GM12878 (cell line): Measurements from ENCODE around the gene RECQL5. TPM values are rescaled to one million over a fixed set of nuclear protein-coding genes. Genes with fewer than 3 reads are reported as not detected.

Experiments
- ATAC-seq: fragments of 200-7000 bp; cut with Tn5 transposase; 3 replicates; pipeline ENCODE4 v1.9.1; 2020; ENCODE audit warnings: mild to moderate bottlenecking, moderate library complexity
- BruUV-seq: library from RNA; stranded (reverse); fragments of 400-500 nt; replicated peaks from 2 replicates; lab custom pipeline; 2021; lab: Mats Ljungman, UMichigan
- CTCF ChIA-PET: fragments of 300-600 bp; sonication (Branson Sonifier 250); formaldehyde crosslinking; extraction: SDS; loops from one replicate; lab custom pipeline; 2021; ENCODE audit warnings: inconsistent platforms; lab: Yijun Ruan, JAX
- POLR2A ChIA-PET: fragments of 350-600 bp; formaldehyde crosslinking; extraction: SDS; loops from one replicate; lab custom pipeline; 2021; ENCODE audit warnings: inconsistent platforms; lab: Charles Lee
- RAD21 ChIA-PET: fragments of 300-600 bp; sonication (Branson Sonifier 250); formaldehyde crosslinking; loops from one replicate; lab custom pipeline; 2023; ENCODE audit warnings: antibody characterized with exemption; ENCODE audit not compliant: unreplicated experiment; lab: Charles Lee
- SMC1A ChIA-PET: fragments of 300-600 bp; sonication (Branson Sonifier 250); formaldehyde crosslinking; loops from one replicate; lab custom pipeline; 2023; ENCODE audit not compliant: unreplicated experiment, uncharacterized antibody; lab: Charles Lee
- DNase-seq: peaks from one replicate; pipeline ENCODE4 v3.0.0-alpha.2; 2011; ENCODE audit warnings: low read depth, low spot score
- FAIRE-seq: peaks from 3 replicates; lab custom pipeline; 2011; peaks lifted over from hg19 to GRCh38; lab: Jason Lieb, UNC
- H2AFZ ChIP-seq: 2 replicates; pipeline ENCODE4 v1.6.0; 2011; ENCODE audit warnings: low read depth, low read length, control low read depth; ENCODE audit not compliant: control insufficient read depth
- H3K27ac ChIP-seq: 2 replicates; pipeline ENCODE4 v1.5.1; 2011; ENCODE audit warnings: control low read depth; ENCODE audit not compliant: control insufficient read depth, insufficient read depth
- H3K27me3 ChIP-seq, 2 experiments: replicated peaks in 1 of 2; 2 replicates each; pipeline versions ENCODE4 v1.6.0 to v1.6.1; 2011; ENCODE audit warnings: low read length in 1 of 2; ENCODE audit not compliant: control insufficient read depth in 2 of 2, insufficient read depth in 2 of 2
- H3K36me3 ChIP-seq, 2 experiments: 2 replicates each; pipeline ENCODE4 v1.5.1; 2011; ENCODE audit warnings: low read length in 1 of 2; ENCODE audit not compliant: control insufficient read depth in 2 of 2, insufficient read depth in 2 of 2
- H3K4me1 ChIP-seq: 2 replicates; pipeline ENCODE4 v1.6.1; 2011; ENCODE audit warnings: mild to moderate bottlenecking, low read length, moderate library complexity, mixed read lengths; ENCODE audit not compliant: control insufficient read depth, insufficient read depth
- H3K4me2 ChIP-seq: 2 replicates; pipeline ENCODE4 v1.6.0; 2011; ENCODE audit warnings: control low read depth; ENCODE audit not compliant: control insufficient read depth, insufficient read depth
- H3K4me3 ChIP-seq: fragments of 200-600 bp; sonication (generic); 2 replicates; pipeline ENCODE4 v1.5.1; 2016
- H3K79me2 ChIP-seq: 2 replicates; pipeline ENCODE4 v1.6.0; 2011; ENCODE audit warnings: low read length; ENCODE audit not compliant: control insufficient read depth, insufficient read depth
- H3K9ac ChIP-seq: 2 replicates; pipeline ENCODE4 v1.8.0; 2011; ENCODE audit warnings: low read length, control low read depth, mixed read lengths; ENCODE audit not compliant: control insufficient read depth, insufficient read depth
- H3K9me3 ChIP-seq: replicated peaks from 3 replicates; pipeline ENCODE4 v1.5.1; 2011; ENCODE audit warnings: mild to moderate bottlenecking, low read length; ENCODE audit not compliant: control insufficient read depth, insufficient read depth
- H4K20me1 ChIP-seq: 2 replicates; pipeline ENCODE4 v1.6.0; 2011; ENCODE audit not compliant: control insufficient read depth, insufficient read depth
- ASH2L ChIP-seq: fragments of 300-600, 200-600 bp; sonication (generic); IDR thresholded peaks from 2 replicates; pipeline ENCODE4 v1.6.1; 2017; ENCODE audit warnings: low read depth, mild to moderate bottlenecking, borderline replicate concordance
- BRCA1 ChIP-seq: IDR thresholded peaks from 2 replicates; pipeline ENCODE4 v1.6.1; 2011; ENCODE audit warnings: low read depth, low read length, improper control_type of control experiment
- CHD2 ChIP-seq: IDR thresholded peaks from 2 replicates; pipeline ENCODE4 v1.6.1; 2011; ENCODE audit warnings: low read depth, low read length, improper control_type of control experiment, borderline replicate concordance
- CHD4 ChIP-seq: fragments of 200-600 bp; sonication (generic); IDR thresholded peaks from 2 replicates; pipeline ENCODE4 v1.6.1; 2016; ENCODE audit warnings: mild to moderate bottlenecking
- CTCF ChIP-seq, 3 experiments: IDR thresholded peaks in 2 of 3; conservative IDR thresholded peaks in 1 of 3; 2 replicates each; pipeline ENCODE4 v1.5.1; 2011; ENCODE audit warnings: low read depth in 3 of 3, low read length in 3 of 3, mild to moderate bottlenecking in 3 of 3, control low read depth in 2 of 3, moderate library complexity in 2 of 3, inconsistent platforms in 1 of 3, mixed read lengths in 1 of 3; ENCODE audit not compliant: control insufficient read depth in 2 of 3, insufficient read depth in 1 of 3; ENCODE audit errors: extremely low read depth in 1 of 3
- EP300 ChIP-seq, 2 experiments: fragments of 150-350 bp in 1 of 2; IDR thresholded peaks; 2 replicates each; pipeline ENCODE4 v1.6.1; 2011 to 2012; ENCODE audit warnings: low read depth in 2 of 2, low read length in 2 of 2, borderline replicate concordance in 1 of 2, improper control_type of control experiment in 1 of 2, inconsistent platforms in 1 of 2; ENCODE audit not compliant: control insufficient read depth in 1 of 2
- EZH2 ChIP-seq: IDR thresholded peaks from 2 replicates; pipeline ENCODE4 v1.6.1; 2012; ENCODE audit warnings: low read depth, mild to moderate bottlenecking, control low read depth, inconsistent platforms, low read length, borderline replicate concordance; ENCODE audit not compliant: control insufficient read depth
- HCFC1 ChIP-seq: fragments of 150-350 bp; IDR thresholded peaks from 2 replicates; pipeline ENCODE4 v1.6.1; 2014; ENCODE audit warnings: low read length
- MEF2A ChIP-seq: IDR thresholded peaks from 2 replicates; pipeline ENCODE4 v1.6.1; 2011; ENCODE audit warnings: low read depth, mild to moderate bottlenecking, low read length, moderate library complexity; ENCODE audit not compliant: insufficient read depth
- MEF2B ChIP-seq: fragments of 450-650 bp; IDR thresholded peaks from 2 replicates; pipeline ENCODE4 v1.6.1; 2018; ENCODE audit warnings: mild to moderate bottlenecking, moderate library complexity; ENCODE audit not compliant: partially characterized antibody, poor library complexity, severe bottlenecking
- RAD51 ChIP-seq: fragments of 450-650 bp; IDR thresholded peaks from 2 replicates; pipeline ENCODE4 v1.6.1; 2016; ENCODE audit warnings: moderate library complexity, mild to moderate bottlenecking, inconsistent platforms
- SPI1 ChIP-seq: IDR thresholded peaks from 2 replicates; pipeline ENCODE4 v1.6.1; 2011; ENCODE audit warnings: low read depth, mild to moderate bottlenecking, low read length, moderate library complexity, borderline replicate concordance; ENCODE audit not compliant: insufficient read depth
- SRF ChIP-seq, 2 experiments: IDR thresholded peaks; 2 replicates each; pipeline ENCODE4 v1.6.1; 2011; ENCODE audit warnings: low read depth in 2 of 2, low read length in 2 of 2, mild to moderate bottlenecking in 1 of 2, moderate library complexity in 1 of 2
- TBL1XR1 ChIP-seq: IDR thresholded peaks from 2 replicates; pipeline ENCODE4 v1.6.1; 2012; ENCODE audit warnings: low read depth, low read length, improper control_type of control experiment
- TCF3 ChIP-seq: IDR thresholded peaks from 2 replicates; pipeline ENCODE4 v1.6.1; 2012; ENCODE audit warnings: low read depth, mild to moderate bottlenecking, low read length, borderline replicate concordance; ENCODE audit not compliant: insufficient read depth
- USF2 ChIP-seq: IDR thresholded peaks from 2 replicates; pipeline ENCODE4 v1.6.1; 2011; ENCODE audit warnings: low read depth, low read length, improper control_type of control experiment, borderline replicate concordance
- ZNF687 ChIP-seq: fragments of 450-650 bp; IDR thresholded peaks from 2 replicates; pipeline ENCODE4 v1.6.1; 2017; ENCODE audit warnings: mild to moderate bottlenecking, moderate library complexity
- WGBS: methylation state at CpG from one replicate; pipeline ENCODE4 v1.1.6; 2016; ENCODE audit warnings: low lambda C conversion rate; ENCODE audit not compliant: insufficient replicate concordance, insufficient coverage; ENCODE audit errors: missing lambda C conversion rate; 5-methylcytosine and 5-hydroxymethylcytosine counted together
- in situ Hi-C: fragments of 300-500 bp; cut with MboI; formaldehyde crosslinking; loops from 9 replicates; pipeline ENCODE4 v1.14.3; 2018; ENCODE audit warnings: mixed read lengths
- intact Hi-C: fragments of 100-400 bp; cut with micrococcal nuclease; formaldehyde crosslinking; loops from one replicate; pipeline ENCODE4 v1.14.2; 2022; ENCODE audit not compliant: unreplicated experiment
- polyA plus RNA-seq, 11 experiments: library from polyadenylated mRNA; depleted of rRNA in 4 of 11; unstranded in 6 of 11; stranded (reverse) in 5 of 11; fragments of >200 nt; fragmentation: Nextera tagmentation in 4 of 11; fragmentation: Illumina TruSeq in 1 of 11; extraction: Ambion mirVana in 4 of 11; extraction: Trizol in 1 of 11; gene quantifications; 1 replicate in 1 of 11; 2 replicates in 10 of 11; pipeline versions ENCODE4 v1.2.1 to v1.2.3, GENCODE V29; 2011 to 2016; ENCODE audit warnings: inconsistent platforms in 2 of 11, missing spikeins in 2 of 11, low read depth in 1 of 11
- total RNA-seq, 4 experiments: library from RNA; depleted of rRNA in 3 of 4; stranded (reverse); fragments of >200 nt in 3 of 4; fragmentation: Illumina TruSeq in 1 of 4; extraction: Trizol in 1 of 4; gene quantifications; 2 replicates each; pipeline versions ENCODE4 v1.2.1 to v1.2.3, GENCODE V29; 2013 to 2021

The RECQL5 gene
- total and polyA plus RNA-seq, 10 of the 15 experiments (the other 5 are each of a cell fraction or from before 2014, with no cell fraction given): 3.6 to 30.6 (median 20.1) TPM

GRCh38 chr17:75637551-75637950 is 29.4 kb downstream of the RECQL5 start:
- CTCF ChIA-PET: interaction anchor here (1.4 to 13.0 kb wide), 5 partner anchors 12 to 116 kb away, joined by 3 to 349 read pairs (median 8); a partner anchor contains a TSS
- H2AFZ ChIP-seq: no peak overlapping the region
- WGBS: 88% methylated on average over 7 of the region's 7 CpGs
- intact Hi-C loops (no loop called here), in situ Hi-C loops (loop anchor here (10.0 kb wide), 1 partner anchor 107 kb away; no protein-coding TSS in a partner anchor)
- H3K27me3 ChIP-seq: no peaks in the 10 kb centered on the region
- H3K27ac ChIP-seq: no peak overlapping the region
- BruUV-seq: no TSS peak
- DNase-seq (no peak), FAIRE-seq (no peak), ATAC-seq (no peak)
- peaks cover 0 to 3% of the 10 kb centered on the region in 2 experiments; a peak in 2 of 4 replicates for H3K36me3 ChIP-seq
- H3K4me1 ChIP-seq: peaks cover 8% of the 10 kb centered on the region
- POLR2A ChIA-PET: interaction anchor here (0.6 kb wide), 1 partner anchor 92 kb away, joined by 3 read pairs; no protein-coding TSS in a partner anchor
- SMC1A ChIA-PET: interaction anchor here (0.7 to 1.0 kb wide), 2 partner anchors 110 to 127 kb away, joined by 3 to 4 read pairs; no protein-coding TSS in a partner anchor
- no peak overlapping the region for H3K4me3 ChIP-seq
- no peak overlapping the region for H3K9ac ChIP-seq
- H4K20me1 ChIP-seq: no peaks in the 10 kb centered on the region; the same call in 1 of the 2 replicates
- no peaks in the 10 kb centered on the region for H3K9me3 ChIP-seq
- no peak overlapping the region for H3K4me2 ChIP-seq
- RAD21 ChIA-PET: interaction anchor here (0.8 kb wide), 1 partner anchor 110 kb away, joined by 3 read pairs; no protein-coding TSS in a partner anchor
- H3K79me2 ChIP-seq: no peaks in the 10 kb centered on the region
- no peak for TF ChIP-seq EZH2
- no peak for TF ChIP-seq EP300 (IDR thresholded peaks at IDR 0.05; ENCODE audit: borderline replicate concordance in 1 of 2, control insufficient read depth in 1 of 2, low read depth in 2 of 2, low read length in 2 of 2)
- no peak for TF ChIP-seq HCFC1
- no peak for TF ChIP-seq CTCF (IDR thresholded peaks at IDR 0.05 in 2 of 3, conservative IDR thresholded peaks at IDR 0.05 in 1 of 3; ENCODE audit: control insufficient read depth in 2 of 3, extremely low read depth in 1 of 3, insufficient read depth in 1 of 3, low read depth in 3 of 3, low read length in 3 of 3)
- no peak for TF ChIP-seq TBL1XR1
- TF ChIP-seq BRCA1: no peak
- TF ChIP-seq MEF2B: no peak
- TF ChIP-seq MEF2A: no peak
- no peak for TF ChIP-seq USF2
- no peak for TF ChIP-seq CHD2
- no peak for TF ChIP-seq SRF (IDR thresholded peaks at IDR 0.05; ENCODE audit: low read depth in 2 of 2, low read length in 2 of 2)
- TF ChIP-seq SPI1: no peak
- no peak for TF ChIP-seq RAD51
- TF ChIP-seq ASH2L: no peak
- no peak for TF ChIP-seq TCF3
- no peak for TF ChIP-seq CHD4
- TF ChIP-seq ZNF687: no peak
